GM19239 (cell line): Measurements from ENCODE around the gene GALNT18.

Source experiments
- DNase-seq: peaks from one replicate; pipeline ENCODE4 v3.0.0; 2011; ENCODE audit warnings: low spot score; ENCODE audit not compliant: insufficient read length
- FAIRE-seq: peaks from 2 replicates; lab custom pipeline; 2011; peaks lifted over from hg19 to GRCh38; lab: Jason Lieb, UNC

Gene GALNT18

DNA sequence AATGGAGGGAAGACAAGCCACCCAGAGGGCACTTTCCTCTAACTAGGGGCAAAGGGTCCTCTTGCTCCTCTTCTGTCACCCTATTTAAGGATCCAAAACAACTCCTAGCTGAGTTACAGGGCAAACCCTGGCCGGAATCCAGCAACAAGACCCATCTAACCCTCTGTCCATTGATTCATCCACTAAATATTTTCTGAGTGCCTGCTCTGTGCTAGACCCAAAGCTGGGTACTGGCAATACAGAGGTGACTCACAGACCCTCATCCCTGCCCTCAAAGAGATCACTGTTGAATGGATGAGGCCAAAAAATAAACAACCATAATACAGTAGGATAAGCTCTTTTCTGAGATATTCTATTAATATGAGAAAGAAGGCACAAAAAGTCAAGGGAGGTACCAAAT, 4.3 kb upstream of the GALNT18 start:
- DNase-seq (no peak), FAIRE-seq (no peak)

DNA sequence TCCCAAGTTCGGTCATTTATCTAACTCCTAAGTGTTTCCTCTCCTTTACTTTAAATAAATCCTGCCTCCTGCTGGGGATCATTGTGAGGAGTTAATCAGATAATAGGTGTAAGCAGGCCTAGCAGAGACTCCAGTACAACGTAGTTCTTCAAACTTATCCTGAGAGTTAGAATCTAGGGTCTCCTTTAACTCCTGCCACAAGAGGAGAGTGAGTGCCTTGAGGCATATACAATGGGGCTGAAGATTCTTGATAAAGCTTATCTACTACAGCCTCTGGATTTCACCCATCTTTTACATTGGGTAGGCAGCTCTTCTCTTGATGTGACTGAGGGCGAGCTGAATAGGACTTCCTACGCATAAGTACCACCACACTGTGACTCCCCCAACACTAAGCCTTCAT, 3.1 kb upstream of the GALNT18 start:
- FAIRE-seq (no peak), DNase-seq (no peak)

DNA sequence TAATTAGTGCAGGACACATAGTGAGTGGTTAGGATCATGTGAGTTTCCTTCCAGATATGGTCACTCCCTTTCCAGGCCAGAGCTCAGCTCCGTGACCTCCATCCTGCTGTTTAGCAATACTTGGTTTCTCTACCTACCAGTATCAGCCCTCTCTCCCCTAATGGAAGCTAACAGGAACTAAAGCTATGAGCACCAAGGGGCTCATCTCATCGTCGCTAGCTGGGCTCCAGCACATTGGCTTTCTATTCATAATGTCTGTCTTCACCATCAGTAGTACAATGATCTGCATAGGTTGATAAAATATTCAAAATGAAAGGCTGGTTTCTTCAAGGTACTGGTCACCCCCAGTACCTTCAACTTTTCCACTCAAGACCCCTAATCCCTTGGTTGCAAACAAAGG, 2.4 kb upstream of the GALNT18 start:
- no peak for FAIRE-seq

DNA sequence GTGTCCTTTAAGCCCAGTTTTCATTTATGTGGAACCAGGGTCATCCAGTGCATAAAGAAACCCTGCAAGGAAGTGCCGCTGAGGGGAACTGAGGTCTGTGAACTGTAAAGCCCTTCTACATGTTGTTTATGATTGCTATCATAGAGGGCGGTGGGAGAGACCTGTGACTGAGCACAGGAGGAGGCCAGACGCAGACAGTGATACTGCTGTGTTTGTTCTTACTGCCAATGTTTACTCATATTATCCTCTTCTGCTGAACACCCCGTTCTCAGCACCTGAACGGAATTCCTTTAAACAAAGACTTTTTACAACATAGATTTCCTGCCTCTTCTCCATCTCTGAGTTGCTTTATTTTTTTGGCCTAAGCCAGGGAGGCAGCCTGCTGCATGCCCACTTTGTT, 967 bp upstream of the GALNT18 start:
- DNase-seq (no peak), FAIRE-seq (no peak)

More for the DNA sequence above, 2.4 kb upstream of the GALNT18 start:
- no peak for DNase-seq

DNA sequence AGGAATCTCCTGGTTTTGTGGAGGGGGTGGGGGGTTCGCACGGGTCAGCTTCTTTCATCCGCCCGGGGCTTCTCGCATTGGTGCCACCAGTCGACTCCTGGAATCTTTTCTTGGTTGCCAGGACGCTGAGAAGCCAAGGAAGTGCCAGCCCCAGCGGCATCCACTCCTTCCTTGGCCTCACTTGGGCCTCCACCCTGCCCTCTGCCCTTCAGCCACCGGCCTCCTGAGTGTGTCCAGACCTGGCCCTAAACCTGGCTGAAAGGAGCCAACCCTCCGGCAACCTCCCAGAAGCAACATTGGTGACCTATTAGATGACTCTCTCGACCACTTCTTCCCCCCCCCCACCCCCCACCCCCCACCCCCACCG, 518 bp upstream of the GALNT18 start:
- FAIRE-seq (no peak), DNase-seq (no peak)

DNA sequence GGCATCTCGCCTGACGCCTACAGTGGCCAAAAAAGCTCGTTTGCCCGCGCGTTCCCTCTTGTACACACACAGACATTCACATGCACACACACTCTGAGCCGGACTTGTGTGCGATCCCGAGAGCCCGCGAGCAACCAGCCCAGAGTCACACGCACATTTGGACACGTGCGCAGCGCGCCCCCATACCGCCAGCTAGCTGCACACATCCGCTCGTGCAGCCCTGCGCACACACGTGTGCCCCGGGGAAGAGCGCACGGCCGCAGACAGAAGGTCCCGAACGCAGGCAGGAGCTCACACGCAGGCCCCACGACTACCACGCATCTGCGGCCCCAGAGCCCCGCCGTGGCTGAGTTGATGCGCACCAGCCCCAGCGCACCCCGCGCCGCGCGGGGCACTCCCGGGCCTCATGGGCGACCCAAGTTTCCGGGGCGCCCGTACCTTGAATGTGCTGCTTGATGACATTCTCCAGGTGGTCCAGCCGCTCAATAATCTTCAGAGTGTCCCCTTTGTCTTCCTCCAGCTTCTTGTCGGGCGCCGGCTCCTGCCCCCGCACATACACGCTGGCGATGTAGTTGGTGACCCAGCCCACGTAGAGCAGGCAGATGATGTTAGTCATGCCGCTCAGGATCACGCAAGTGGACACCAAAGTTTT, 758 bp downstream of the GALNT18 start:
- DNase-seq (no peak), FAIRE-seq (no peak)

DNA sequence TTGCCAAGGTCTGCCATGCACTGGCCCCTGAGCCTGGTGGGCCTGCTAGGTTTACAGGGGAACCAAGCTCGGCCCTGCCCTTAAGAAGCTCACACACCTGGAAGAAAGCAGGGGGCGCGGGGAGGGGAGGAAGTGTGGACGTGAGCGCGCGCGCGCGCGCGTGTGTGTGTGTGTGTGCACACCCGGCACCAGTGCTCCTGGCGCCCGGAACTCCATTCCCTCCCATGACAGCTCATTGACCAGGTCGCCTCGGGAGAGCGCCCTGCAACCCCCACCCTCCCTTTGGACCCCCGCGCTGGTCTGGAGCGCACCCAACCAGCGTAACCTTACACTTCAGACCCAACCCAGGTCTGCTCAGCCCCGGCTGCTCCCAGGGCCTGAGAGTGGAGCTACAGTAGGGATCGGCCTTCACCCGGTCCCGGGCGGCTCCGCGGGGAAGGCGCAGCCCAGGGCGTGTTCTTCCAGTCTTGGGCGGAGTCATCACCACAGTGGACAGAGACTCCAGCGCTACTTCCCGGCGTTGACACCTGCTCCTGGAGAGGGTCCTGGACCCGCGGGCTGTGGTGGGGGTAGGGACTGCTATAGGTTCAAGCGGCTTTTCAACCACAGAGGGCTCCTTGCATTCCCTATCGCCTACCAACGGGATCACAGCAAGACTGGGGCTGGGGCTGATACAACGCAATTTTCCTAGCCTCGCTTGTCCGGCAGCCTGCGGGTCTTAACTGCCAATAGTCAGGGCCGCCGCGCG, 1.5 kb downstream of the GALNT18 start:
- no peak for FAIRE-seq

DNA sequence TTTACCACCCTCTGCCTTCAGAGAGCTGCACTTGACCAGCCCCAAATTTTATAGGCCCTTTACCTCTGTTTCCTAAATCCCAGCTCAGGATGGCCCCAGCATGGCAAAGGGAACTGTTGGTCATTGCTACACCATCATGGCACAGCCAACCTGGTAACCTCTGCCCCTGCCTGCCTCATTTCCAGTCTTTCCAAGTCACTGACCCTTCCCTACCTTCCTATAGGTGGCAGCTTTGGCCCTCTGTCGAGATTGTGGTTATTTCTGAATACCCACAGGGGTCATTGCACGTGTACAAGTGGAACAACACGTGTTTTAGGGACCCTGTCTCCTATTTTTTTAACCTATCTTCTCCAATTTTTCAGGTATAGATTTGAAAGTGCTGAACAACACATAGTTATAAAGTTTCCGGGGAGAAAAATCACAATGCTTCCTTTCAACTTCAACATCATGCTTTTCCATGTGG, 2.8 kb downstream of the GALNT18 start:
- DNase-seq (no peak), FAIRE-seq (no peak)

More for the DNA sequence above, 1.5 kb downstream of the GALNT18 start:
- no peak for DNase-seq

DNA sequence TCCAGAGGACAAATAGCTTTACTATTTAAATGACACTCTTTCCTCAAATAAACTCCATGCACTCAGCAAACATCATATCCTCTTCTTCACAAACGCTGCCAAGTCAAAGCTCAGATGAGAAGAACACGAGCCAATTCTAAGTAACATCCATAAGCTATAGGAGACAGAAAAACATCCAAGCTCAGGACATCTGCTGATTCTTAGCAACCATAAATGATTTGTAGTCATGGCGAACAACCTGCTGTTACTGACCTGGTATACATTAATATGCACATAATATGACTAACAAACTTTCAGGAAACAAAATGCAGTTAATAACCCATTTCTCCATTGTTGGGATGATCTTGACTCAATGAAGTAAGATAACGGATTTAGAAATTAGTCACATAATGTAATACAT, 6.7 kb downstream of the GALNT18 start:
- no peak for FAIRE-seq
- DNase-seq = no peak

DNA sequence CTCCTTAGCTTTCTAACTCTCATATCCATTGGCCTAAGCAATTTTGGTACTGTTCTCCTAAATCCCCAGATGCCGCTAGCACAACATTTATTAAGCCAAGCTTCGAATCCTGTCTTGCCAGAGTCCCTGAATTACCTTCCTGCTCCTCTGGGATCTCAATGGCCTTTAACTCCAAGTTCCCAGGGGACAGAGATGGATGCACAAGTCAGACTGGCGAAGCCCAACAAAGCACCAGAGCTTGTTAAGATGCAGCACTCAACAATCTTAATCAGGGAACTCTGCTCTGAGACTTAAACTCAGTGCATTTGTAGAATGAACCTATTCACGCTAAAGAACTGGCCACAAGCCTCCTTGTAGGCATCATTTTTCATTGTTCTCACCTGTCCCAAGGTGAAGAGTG, 9.4 kb downstream of the GALNT18 start:
- DNase-seq = no peak
- FAIRE-seq = no peak

DNA sequence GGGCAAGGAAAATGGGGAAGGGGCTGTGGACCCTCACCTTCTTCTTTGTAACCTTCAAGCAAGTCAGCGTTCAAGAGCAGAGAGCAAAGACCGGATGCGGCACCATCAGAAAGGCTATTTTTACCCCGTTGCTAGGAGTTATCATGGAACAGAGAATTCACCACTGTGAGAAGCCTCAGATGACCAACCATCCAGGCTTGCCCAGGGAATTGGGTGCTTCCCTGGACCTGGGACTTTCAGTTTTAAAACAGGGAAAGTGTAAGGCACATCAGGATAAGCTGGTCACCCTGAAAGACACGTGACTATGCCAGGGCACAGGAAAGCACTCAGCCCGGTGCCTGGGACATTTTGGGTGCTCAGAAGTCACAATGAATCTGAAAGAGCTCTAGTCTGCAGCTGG, 10.4 kb downstream of the GALNT18 start:
- DNase-seq (no peak), FAIRE-seq (no peak)

DNA sequence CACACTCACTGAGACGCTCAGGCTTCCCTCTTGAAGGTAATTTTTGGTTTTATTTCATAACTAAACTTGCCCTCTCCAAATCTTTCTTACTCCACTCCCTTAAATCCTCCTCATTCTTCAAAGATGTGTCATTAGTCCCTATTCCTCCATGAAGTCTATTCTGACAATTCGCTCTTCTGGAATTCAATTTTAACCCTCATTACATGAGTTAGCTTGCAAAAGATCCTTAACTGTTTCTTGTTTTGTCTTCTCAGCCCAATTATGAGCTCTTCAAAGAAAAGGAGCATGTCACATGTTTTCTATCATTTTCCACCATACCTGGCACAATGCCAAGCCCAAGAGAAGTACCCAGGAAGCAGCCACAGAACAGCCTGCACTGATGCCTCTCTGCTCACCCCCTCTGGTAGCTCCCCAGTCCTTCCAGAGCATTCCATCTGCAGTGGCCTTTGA, 13.0 kb downstream of the GALNT18 start:
- FAIRE-seq (no peak), DNase-seq (no peak)

DNA sequence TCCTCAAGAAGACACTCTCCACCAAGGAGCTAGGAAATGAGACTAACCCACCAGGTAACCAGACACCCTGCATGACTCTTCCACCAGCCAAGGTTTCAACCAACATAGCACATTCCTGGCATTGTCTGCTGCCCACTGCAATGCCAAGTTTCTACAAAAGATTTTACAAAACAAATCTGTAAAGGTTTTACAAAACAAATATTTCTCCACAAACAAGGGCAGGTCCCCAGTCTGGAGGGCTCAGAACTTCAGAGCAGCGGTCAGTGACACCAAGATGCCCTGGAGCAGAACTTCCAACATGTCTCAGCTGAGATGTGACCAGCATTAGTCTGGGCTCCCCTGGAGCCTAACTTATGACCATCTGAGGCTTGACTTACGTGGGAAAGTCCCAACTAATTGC, 14.0 kb downstream of the GALNT18 start:
- DNase-seq (no peak), FAIRE-seq (no peak)

DNA sequence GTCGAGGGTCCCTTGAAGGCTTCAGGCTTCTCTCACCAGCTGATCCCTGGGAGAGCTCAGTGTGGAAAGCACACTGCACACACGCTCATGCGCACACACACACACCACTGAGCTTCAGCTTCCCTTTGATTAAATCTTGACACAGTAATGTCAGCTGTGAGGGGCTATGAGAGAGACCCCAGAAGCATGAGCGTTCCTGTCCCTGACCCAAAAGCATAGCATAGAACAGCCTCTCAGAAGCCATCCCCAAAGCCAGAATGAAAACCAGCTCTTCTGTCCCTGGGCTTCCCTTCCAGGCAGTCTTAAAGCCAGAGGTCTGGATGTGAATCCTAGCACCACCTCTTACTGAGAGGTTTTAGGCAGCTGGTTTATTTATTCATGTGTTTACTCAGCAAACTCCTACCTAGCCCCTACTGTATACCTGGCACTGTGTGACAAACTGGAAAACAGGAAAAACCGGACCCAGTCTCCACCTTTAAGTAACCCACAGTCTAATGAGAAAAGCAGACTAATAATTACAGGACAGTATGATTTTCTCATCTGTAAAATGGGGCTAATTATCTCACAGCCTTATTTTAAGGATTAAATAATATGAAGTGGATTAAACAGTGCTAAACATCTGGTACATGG, 15.9 kb downstream of the GALNT18 start:
- DNase-seq (no peak), FAIRE-seq (no peak)

DNA sequence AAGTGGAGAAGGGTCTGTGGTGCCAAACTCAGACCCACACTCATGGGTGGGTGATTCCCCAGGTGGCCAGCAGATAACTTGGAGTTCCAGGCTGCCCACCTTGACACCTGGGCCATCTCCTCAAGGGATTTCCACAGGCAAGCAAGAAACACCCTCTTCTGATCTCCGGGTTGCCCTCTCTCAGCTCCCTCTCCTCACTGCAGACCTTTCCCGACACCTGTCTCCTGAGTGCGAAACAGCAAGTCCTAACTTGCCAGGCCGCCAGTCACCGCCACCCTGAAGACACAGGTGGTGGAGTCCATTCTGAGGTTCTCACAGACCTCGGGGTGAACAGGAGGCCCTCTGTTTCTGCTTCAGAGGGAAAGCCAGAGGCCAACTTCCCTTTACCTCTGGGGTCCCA, 16.6 kb downstream of the GALNT18 start:
- FAIRE-seq (no peak), DNase-seq (no peak)

DNA sequence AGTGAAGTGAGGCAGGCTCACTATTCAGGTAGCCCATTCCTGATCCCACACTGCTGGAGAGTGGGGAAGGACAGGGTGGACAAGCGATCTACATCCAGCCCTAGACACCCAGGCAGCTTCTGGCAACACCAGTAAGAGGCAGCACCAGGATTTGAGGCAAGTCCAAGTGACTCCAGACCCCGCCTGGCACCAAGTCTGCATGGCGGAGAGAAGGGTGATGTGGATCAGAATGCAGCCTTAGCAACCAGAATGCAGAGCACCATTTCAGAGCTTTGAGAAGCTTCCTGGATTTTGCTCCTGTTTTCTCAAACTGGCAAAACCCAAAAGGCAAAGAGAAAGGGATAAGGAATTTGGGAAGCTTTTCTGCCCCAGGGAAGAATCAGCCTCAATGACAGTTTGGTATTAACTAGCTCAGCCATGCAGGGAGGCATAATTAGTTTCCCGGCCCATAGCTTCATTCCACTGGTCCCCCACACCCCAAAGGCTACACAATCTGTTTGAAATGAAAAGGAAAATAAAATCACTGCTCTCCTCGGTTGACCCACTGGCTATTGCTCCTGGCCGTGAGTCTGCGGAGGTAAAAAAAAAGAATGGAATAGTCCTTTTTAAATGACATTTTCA, 17.3 kb downstream of the GALNT18 start:
- DNase-seq (no peak), FAIRE-seq (no peak)

DNA sequence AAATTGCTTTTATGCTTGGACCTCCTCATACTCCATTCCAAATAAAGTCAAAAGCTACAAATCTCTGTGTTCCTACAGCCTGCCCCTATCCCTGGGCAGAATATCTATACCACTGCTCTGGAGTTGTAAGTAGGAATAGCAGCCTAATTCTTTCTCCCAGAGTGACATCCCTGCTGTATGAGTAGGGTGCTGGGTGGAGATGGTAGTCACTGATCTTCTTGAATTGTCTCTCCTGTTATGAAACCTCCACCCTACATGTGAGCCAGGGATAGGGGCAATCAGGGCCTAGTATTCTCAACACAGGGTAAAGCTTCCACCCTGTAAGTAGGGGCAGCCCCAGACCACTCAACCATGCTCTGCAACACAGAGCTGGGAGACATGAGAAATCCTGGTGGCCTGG, 19.8 kb downstream of the GALNT18 start:
- DNase-seq = no peak
- FAIRE-seq = no peak

DNA sequence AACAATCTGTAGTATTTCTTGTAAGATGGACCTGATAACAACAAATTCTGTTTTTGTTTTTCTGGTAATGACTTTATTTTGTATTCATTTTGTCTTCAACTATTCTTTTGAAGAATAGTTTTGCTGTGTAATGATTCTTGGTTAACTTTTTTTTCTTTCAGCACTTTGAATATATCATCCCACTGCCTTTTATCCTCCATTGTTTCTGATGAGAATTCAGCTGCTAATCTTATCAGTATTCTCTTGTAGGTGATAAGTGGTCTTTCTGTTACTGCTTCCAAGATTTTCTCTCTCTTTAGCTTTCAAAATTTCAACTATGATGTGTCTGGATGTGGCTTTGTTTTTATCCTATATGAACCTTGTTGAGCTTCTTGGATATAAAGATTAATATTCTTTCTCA, 21.5 kb downstream of the GALNT18 start:
- FAIRE-seq (no peak), DNase-seq (no peak)

DNA sequence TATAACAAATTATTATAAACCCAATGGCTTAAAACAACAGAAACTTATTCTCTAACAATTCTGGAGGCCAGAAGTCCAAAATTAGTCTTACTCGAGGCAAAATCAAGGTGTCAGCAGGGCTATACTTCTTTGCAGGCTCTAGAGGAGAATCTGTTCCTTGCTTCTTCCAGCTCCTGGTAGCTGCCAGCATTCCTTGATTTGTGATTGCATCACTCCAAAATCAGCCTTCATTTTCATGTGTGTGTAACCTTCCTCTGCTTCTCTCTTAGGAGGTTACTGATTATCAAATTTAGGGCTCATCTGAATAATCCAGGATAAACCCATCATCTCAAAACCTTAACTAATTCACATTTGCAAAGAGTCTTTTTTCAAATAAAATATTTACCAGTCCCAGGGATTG, 23.6 kb downstream of the GALNT18 start:
- no peak for DNase-seq
- no peak for FAIRE-seq

DNA sequence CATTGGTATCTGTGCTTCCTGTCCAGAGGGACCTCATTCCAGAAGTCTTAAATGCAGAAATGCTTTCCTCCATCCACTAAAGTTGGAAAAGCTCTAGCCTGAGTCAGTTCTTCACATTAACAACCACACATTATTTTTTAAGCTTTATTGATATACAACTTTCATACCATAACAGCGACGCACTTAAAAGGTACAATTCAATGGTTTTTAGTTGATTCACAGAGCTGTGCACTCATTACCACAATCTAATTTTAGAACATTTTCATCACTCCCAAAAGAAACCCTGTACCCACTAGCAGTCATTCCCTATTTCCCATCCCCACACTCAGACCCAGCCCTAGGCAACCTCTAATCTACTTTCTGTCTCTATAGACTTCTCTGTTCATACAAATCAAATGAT, 27.6 kb downstream of the GALNT18 start:
- DNase-seq (no peak), FAIRE-seq (no peak)

DNA sequence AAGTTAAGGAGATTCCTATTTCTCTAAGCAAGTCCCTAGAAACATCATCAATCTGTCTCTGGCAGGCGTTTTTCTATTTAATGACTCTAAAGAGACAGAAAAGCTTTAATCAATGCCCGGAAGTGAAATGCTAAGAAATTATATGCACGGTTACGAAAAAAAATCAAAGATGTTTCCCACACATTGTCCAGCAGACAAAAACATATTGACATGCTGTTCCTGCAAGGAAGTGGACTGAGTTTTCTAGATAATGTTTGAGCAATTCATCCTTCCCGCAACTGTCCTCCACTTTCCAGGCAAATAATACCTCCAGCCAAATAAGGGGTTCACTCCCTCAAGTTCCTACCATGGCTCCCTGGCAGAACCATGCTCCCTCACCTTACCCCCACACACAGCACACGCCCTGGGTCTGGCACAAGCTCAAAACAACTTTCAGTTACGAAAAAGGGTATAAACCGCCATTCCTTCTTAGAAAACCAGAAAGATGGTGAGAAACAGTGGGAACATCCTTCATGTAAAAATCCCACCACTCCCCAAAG, 29.6 kb downstream of the GALNT18 start:
- FAIRE-seq (no peak), DNase-seq (no peak)
